ENCODE measurements around the gene VRK3. TPM values are rescaled to one million over a fixed set of nuclear protein-coding genes. Genes with fewer than 3 reads are reported as not detected.
A peak's percentile ranks its signal among the peaks of the same experiment; 100 is the strongest.
"Not testable (repeated sequence)": the region's sequence is repeated elsewhere in the genome, so short reads cannot be mapped to it uniquely, and the experiment has no call there.

Gene VRK3
- total and polyA plus RNA-seq, 5 experiments from 2014 or later: 73.4 to 106 (median 91.8) TPM

DNA sequence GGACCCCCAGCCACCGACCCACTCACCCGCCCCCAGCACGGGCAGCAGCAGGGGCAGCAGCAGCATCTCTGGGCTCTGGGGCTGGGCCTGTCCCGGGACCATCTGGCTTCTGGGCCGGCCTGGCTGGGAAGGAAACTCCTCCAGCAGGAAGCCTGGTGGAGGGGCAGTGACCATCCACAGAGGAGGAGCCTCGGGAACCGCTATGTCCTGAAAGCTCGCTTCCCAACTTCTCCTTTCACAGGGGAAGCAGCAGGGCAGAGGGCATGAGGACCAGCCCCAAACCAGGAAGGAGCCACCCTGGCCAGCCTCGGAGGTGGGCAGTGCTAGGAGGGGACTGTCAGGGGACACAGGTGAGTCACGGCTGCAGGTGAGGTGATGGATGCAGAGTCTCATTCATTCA lies 64.2 kb downstream of the VRK3 start, which contains the start of gene SIGLEC11:
TSS of gene SIGLEC11 (minus strand) at position 193 of the 400 bp plus-strand sequence. CDS start at position 102, 91 bp downstream.
- POLR2A ChIA-PET, DNase-seq, H3K9me3 Mint-ChIP-seq, H3K36me3 Mint-ChIP-seq, H3K27ac Mint-ChIP-seq, ATAC-seq, H3K4me3 Mint-ChIP-seq, H3K4me1 Mint-ChIP-seq: not testable (repeated sequence)
- peaks cover 0 to 28% (median 9%) of the 10 kb centered on the region in 5 donors for H3K27me3 Mint-ChIP-seq

- ATAC-seq, H3K4me1 Mint-ChIP-seq, H3K27ac Mint-ChIP-seq, H3K36me3 Mint-ChIP-seq, H3K9me3 Mint-ChIP-seq, H3K4me3 Mint-ChIP-seq, POLR2A ChIA-PET: not testable (repeated sequence)
- peak in 1 of 10 donors; percentile 14 for DNase-seq
- H3K27me3 Mint-ChIP-seq: peaks cover 0 to 26% (median 9%) of the 10 kb centered on the region in 5 donors
Observed at GRCh38 chr19:49959892-49960291, 65.3 kb downstream of the VRK3 start.

DNA sequence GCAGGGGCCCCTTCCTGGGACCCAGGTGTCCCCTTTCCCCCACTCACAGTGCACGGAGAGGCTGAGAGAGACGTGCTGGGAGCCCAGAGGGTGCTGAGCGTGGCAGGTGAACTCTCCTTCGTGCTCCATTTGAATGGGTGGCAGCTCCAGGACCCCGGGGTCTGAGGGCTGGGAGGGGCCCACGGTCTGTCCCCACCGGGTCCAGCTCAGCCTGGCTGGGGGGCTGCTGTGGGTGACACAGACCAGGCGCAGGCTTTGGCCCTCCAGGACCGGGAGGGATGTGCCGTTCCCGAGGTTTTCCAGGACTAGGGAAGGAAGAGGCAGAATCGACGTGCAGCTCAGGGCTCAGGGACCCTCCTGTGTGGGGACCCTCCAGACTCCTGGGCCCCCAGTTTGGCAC lies 66.6 kb downstream of the VRK3 start:
- ATAC-seq, H3K36me3 Mint-ChIP-seq, H3K4me3 Mint-ChIP-seq, H3K9me3 Mint-ChIP-seq, POLR2A ChIA-PET, H3K4me1 Mint-ChIP-seq, DNase-seq, H3K27ac Mint-ChIP-seq: not testable (repeated sequence)
- peaks cover 4 to 29% (median 11%) of the 10 kb centered on the region in 5 donors for H3K27me3 Mint-ChIP-seq

GRCh38 chr19:49958144-49958543 lies 67.0 kb downstream of the VRK3 start:
- Mint-ChIP-seq H3K27me3 (peaks cover 5 to 24% (median 11%) of the 10 kb centered on the region in 5 donors), H3K4me1 (peaks cover 0 to 11% (median 6%) of the 10 kb centered on the region in 4 donors)
- H3K4me3 Mint-ChIP-seq, ATAC-seq, H3K9me3 Mint-ChIP-seq, H3K27ac Mint-ChIP-seq, DNase-seq, POLR2A ChIA-PET, H3K36me3 Mint-ChIP-seq: not testable (repeated sequence)

DNA sequence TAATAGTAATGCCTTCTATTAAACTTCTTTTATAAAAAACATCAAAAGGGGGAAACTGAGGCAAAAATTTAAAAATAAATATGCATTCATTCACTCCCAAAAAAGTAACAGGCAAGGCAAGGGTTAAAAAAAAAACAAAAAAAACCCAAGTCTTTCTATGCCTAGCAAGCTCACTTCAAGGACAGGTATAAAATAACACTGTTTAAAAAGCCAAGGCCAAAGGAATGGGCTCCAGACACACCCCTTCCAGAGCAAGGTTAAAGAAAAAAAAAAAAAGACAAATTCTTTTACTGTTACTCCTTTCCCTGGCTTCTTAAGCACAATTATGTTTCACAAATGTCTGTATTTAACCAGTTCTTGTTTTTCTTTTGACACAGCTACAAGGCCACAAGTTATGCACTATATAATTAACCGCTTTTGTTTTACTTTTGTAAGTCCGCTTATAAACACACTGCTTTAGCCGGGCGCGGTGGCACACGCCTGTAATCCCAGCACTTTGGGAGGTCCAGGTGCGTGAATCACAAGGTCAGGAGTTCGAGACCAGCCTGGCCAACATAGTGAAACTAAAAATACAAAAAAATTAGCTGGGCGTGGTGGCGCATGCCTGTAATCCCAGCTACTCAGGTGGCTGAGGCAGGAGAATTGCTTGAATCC lies 67.8 kb downstream of the VRK3 start:
- Mint-ChIP-seq H3K27me3 (peaks cover 5 to 24% (median 11%) of the 10 kb centered on the region in 5 donors), H3K27ac (no peak overlapping the region), H3K9me3 (peaks cover 0 to 2% (median 0%) of the 10 kb centered on the region in 9 donors), H3K36me3 (no peaks in the 10 kb centered on the region), H3K4me1 (peaks cover 0 to 11% (median 6%) of the 10 kb centered on the region in 4 donors), H3K4me3 (no peak overlapping the region)
- ATAC-seq: no peak
- POLR2A ChIA-PET: no interaction called here
- DNase-seq: no peak

DNA sequence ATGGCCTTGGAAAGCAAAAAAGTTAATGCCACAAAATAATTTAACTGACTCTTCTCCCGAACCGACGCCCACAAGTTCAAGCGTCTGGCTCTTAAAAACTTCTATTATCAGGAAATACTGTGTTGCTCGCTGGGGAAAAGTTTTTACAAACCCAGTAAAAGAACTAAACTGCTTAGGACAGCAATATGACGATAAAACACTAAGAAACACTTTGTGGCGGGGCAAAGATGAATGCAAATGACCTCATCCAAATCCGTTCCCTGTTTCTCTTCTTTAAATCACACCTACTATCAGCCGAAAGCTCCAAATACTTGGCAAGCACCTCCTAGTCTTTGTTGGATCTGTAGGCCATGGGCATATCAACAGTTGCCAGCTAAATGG lies 69.1 kb downstream of the VRK3 start:
- POLR2A ChIA-PET: no interaction called here
- peaks cover 0 to 2% (median 0%) of the 10 kb centered on the region in 9 donors for H3K9me3 Mint-ChIP-seq
- no peak for DNase-seq
- peaks cover 0 to 11% (median 7%) of the 10 kb centered on the region in 4 donors for H3K4me1 Mint-ChIP-seq
- H3K27me3 Mint-ChIP-seq: peaks cover 5 to 32% (median 15%) of the 10 kb centered on the region in 5 donors
- no peak overlapping the region for H3K27ac Mint-ChIP-seq
- ATAC-seq: no peak
- no peak overlapping the region for H3K4me3 Mint-ChIP-seq
- H3K36me3 Mint-ChIP-seq: no peaks in the 10 kb centered on the region

GRCh38 chr19:49954933-49955332 lies 70.2 kb downstream of the VRK3 start:
- no peak for ATAC-seq
- H3K36me3 Mint-ChIP-seq: no peaks in the 10 kb centered on the region
- peaks cover 0 to 2% (median 0%) of the 10 kb centered on the region in 9 donors for H3K9me3 Mint-ChIP-seq
- peaks cover 0 to 11% (median 7%) of the 10 kb centered on the region in 4 donors for H3K4me1 Mint-ChIP-seq
- peaks cover 8 to 44% (median 20%) of the 10 kb centered on the region in 5 donors for H3K27me3 Mint-ChIP-seq
- POLR2A ChIA-PET: no interaction called here
- no peak for DNase-seq
- no peak overlapping the region for H3K4me3 Mint-ChIP-seq
- H3K27ac Mint-ChIP-seq: no peak overlapping the region

DNA sequence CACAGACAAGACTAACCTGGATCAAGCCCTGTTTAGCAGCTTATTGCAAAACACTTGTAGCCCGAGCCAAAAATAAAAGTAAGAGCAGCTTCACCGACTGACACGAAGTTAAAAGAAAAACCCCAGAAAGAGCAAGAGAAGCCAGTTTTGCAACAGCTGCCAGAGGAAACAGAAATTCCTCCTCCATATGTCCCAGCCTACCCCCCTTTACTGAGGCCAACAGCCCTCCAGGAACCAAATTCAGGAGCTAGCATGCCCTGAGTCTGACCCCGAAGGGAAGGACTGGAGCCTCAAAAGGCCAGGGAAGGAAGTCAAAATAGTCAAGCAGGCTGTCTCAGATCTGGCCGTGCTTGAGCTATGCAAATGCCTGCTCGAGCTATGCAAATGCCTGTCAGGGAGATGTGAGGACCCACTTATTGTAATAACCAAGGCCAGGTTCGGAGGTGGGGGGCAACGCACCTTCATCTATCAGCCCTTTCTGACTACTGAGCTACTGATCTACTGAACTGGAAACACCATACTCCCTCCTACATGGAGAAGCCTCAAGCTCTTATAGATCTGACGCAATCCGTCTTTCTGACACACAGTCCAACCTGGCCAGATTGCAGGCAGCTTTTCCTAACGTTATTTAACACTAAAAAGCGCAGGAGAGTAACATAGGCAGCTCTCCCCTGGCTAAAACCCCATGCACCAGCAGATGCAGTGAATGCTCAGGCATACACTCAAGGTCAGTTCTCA lies 70.9 kb downstream of the VRK3 start:
- peaks cover 8 to 45% (median 20%) of the 10 kb centered on the region in 5 donors for H3K27me3 Mint-ChIP-seq
- POLR2A ChIA-PET: no interaction called here
- H3K36me3 Mint-ChIP-seq: no peaks in the 10 kb centered on the region
- DNase-seq (no peak), ATAC-seq (no peak)
- H3K27ac Mint-ChIP-seq: no peak overlapping the region
- H3K4me1 Mint-ChIP-seq: peaks cover 0 to 11% (median 7%) of the 10 kb centered on the region in 4 donors
- H3K4me3 Mint-ChIP-seq: no peak overlapping the region
- peaks cover 0 to 2% (median 0%) of the 10 kb centered on the region in 9 donors for H3K9me3 Mint-ChIP-seq

DNA sequence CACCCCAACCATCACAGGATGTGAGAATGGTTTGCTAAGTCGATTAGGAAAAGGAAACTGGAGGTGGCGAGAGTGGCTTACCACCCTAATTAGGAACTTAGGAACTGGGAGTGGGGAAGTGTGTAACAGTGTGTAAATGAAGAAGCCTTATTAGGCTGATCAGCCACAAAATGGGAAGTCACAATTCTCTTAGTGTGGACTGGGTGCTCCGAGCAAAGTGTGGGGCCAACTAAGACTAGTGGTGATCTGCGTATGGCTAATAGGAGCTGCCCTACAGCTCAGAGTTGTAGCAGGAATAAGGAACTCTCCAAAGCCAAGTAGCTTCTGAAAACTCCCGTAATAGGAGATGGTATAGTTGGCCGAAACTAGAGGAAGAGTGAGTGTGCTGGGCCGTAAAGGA lies 71.8 kb downstream of the VRK3 start:
- POLR2A ChIA-PET: no interaction called here

DNA sequence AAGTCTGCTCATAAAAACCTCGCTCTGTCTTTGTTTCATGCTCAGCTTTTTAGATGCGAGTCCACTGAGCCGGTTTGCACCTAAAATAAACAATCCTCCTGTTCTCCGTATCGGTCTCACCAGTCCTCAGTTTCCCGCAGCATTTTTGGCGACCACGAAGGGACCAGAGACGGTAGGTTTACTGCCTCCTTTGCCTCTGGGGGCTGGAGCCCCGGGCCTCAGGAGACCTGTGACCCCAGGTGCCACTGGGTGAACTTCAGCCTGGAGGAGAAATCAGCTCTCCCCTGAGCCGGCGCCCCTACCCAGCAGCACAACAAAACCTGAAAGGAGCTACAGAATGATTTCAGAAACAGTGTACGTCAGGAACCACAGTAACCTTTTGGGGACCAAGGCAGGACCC lies 72.3 kb downstream of the VRK3 start:
- Mint-ChIP-seq H3K27ac (peak overlapping the region in 1 of 10 donors; percentile 29), H3K9me3 (peaks cover 0 to under 1% (median 0%) of the 10 kb centered on the region in 9 donors)

More for the DNA sequence above, 71.8 kb downstream of the VRK3 start:
- Mint-ChIP-seq H3K9me3 (peaks cover 0 to 2% (median 0%) of the 10 kb centered on the region in 9 donors), H3K27ac (peak overlapping the region in 2 of 10 donors; percentile 29 to 58), H3K27me3 (peaks cover 8 to 45% (median 20%) of the 10 kb centered on the region in 5 donors), H3K36me3 (no peaks in the 10 kb centered on the region), H3K4me1 (peaks cover 0 to 11% (median 7%) of the 10 kb centered on the region in 4 donors), H3K4me3 (no peak overlapping the region)
- no peak for DNase-seq
- ATAC-seq: no peak

DNA sequence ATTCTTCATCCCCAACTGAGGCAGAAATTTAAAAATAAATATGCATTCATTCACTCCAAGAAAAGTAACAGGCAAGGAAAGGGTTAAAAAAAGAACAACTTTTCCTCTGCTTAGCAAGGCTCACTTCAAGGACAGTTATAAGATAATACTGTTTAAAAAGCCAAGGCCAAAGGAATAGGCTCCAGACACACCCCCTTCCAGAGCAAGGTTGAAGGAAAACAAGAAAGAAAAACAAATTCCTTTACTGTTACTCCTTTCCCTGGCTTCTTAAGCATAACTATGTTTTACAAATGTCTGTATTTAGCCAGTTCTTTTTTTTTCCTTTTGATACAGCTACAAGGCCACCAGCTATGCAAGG lies 72.7 kb downstream of the VRK3 start:
- no peak for ATAC-seq
- Mint-ChIP-seq H3K27ac (no peak overlapping the region), H3K27me3 (peaks cover 8 to 45% (median 18%) of the 10 kb centered on the region in 5 donors), H3K36me3 (no peaks in the 10 kb centered on the region), H3K4me1 (peaks cover 0 to 11% (median 7%) of the 10 kb centered on the region in 4 donors), H3K9me3 (no peaks in the 10 kb centered on the region), H3K4me3 (no peak overlapping the region)
- DNase-seq: no peak
- POLR2A ChIA-PET: no interaction called here

More for the DNA sequence above, 72.3 kb downstream of the VRK3 start:
- H3K36me3 Mint-ChIP-seq: no peaks in the 10 kb centered on the region
- DNase-seq: peak in 1 of 10 donors; percentile 15
- ATAC-seq: no peak
- POLR2A ChIA-PET: no interaction called here
- peaks cover 8 to 45% (median 18%) of the 10 kb centered on the region in 5 donors for H3K27me3 Mint-ChIP-seq
- no peak overlapping the region for H3K4me3 Mint-ChIP-seq
- peaks cover 0 to 11% (median 7%) of the 10 kb centered on the region in 4 donors for H3K4me1 Mint-ChIP-seq

GRCh38 chr19:49951806-49952478 lies 73.2 kb downstream of the VRK3 start:
- no peak overlapping the region for H3K27ac Mint-ChIP-seq
- H3K4me3 Mint-ChIP-seq: no peak overlapping the region
- POLR2A ChIA-PET: no interaction called here
- H3K27me3 Mint-ChIP-seq: peaks cover 8 to 45% (median 19%) of the 10 kb centered on the region in 5 donors
- DNase-seq (peak in 1 of 10 donors; percentile 36), ATAC-seq (no peak)
- no peaks in the 10 kb centered on the region for H3K36me3 Mint-ChIP-seq
- H3K9me3 Mint-ChIP-seq: no peaks in the 10 kb centered on the region
- H3K4me1 Mint-ChIP-seq: peaks cover 0 to 11% (median 7%) of the 10 kb centered on the region in 4 donors
